Activated CD4-positive, alpha-beta T cell treated with anti-CD3 and anti-CD28 coated beads, Interleukin-2, amount 10 ng/mL, durations not matched to agents 24 days and 14 days (primary cell): ENCODE data around the gene PPM1H. TPM values are rescaled to one million over a fixed set of nuclear protein-coding genes. Genes with fewer than 3 reads are reported as not detected.
"Not testable (repeated sequence)": the region's sequence is repeated elsewhere in the genome, so short reads cannot be mapped to it uniquely, and the experiment has no call there.

Experiments
- DNase-seq: peaks from one replicate; pipeline ENCODE4 v3.0.0; 2022
- H3K27ac Mint-ChIP-seq: one replicate; pipeline ENCODE4 v1.8.0; 2022; ENCODE audit warnings: mild to moderate bottlenecking, mixed read lengths
- H3K27me3 Mint-ChIP-seq: one replicate; pipeline ENCODE4 v1.8.0; 2022; ENCODE audit warnings: mixed read lengths
- H3K36me3 Mint-ChIP-seq: one replicate; pipeline ENCODE4 v1.8.0; 2022; ENCODE audit warnings: low read depth, mild to moderate bottlenecking, mixed read lengths
- H3K4me1 Mint-ChIP-seq: one replicate; pipeline ENCODE4 v1.8.0; 2021; ENCODE audit warnings: mixed read lengths
- H3K4me3 Mint-ChIP-seq: one replicate; pipeline ENCODE4 v1.8.0; 2022; ENCODE audit warnings: mild to moderate bottlenecking, moderate library complexity, mixed read lengths
- H3K9me3 Mint-ChIP-seq: one replicate; pipeline ENCODE4 v1.8.0; 2021; ENCODE audit warnings: mixed read lengths
- intact Hi-C: fragments of 100-400 bp; cut with micrococcal nuclease; formaldehyde crosslinking; loops from one replicate; pipeline ENCODE4 v1.15.1; 2023
- total RNA-seq: library from RNA; stranded (reverse); gene quantifications from 2 replicates; pipeline ENCODE4 v1.2.3, GENCODE V29; 2022

Gene PPM1H
- total RNA-seq, 1 donor from 2014 or later, result not detected

GRCh38 chr12:62884832-62885231 lies 50.1 kb downstream of the PPM1H start:
- H3K36me3 Mint-ChIP-seq, H3K27me3 Mint-ChIP-seq, H3K4me3 Mint-ChIP-seq, intact Hi-C loops, H3K4me1 Mint-ChIP-seq, H3K27ac Mint-ChIP-seq, DNase-seq, H3K9me3 Mint-ChIP-seq: not testable (repeated sequence)

DNA sequence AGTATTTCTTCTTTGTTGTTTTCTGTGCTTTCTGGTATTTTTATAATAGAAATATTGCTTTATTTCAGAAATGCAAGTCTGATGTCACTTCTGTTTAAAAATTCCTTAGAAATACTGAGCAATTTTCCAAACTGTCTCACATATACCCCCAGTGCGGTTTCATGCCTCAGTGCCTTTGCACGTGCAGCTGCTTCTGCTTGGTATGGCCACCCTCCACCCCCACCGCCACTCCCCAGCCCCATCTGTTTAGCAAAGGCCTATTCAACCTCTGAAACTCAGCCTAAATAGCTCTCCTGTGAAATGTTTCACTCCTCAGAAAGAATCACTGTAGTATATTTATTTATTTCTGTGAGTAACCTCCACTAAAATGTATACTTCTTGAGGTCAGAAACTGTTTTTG lies 52.3 kb downstream of the PPM1H start:
- DNase-seq, result no peak
- Mint-ChIP-seq H3K27ac (no peak overlapping the region), H3K36me3 (no peaks in the 10 kb centered on the region), H3K4me3 (no peak overlapping the region), H3K9me3 (no peaks in the 10 kb centered on the region), H3K4me1 (no peaks in the 10 kb centered on the region), H3K27me3 (no peaks in the 10 kb centered on the region)
- intact Hi-C loops, result no loop called here

DNA sequence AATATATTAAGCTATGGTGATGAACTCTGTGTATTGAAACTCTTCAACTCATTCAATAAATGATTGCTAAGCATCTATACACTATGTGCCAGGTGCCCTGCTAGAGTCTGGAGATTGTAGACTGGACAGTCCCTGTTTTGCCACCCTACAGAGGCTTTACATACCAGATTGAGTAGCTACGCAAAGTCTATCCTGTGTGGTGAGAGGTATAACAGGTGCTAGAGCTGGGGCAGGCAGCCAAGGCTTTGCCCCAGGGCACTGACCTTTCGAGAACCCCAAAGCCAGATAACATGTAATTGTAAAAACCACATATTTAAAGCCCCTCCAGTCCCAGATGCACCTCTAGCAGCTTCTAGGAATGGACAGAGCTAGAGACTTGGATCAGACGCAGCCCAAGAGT lies 52.8 kb downstream of the PPM1H start:
- Mint-ChIP-seq H3K4me1 (no peaks in the 10 kb centered on the region), H3K27me3 (no peaks in the 10 kb centered on the region), H3K27ac (no peak overlapping the region), H3K4me3 (no peak overlapping the region), H3K36me3 (no peaks in the 10 kb centered on the region), H3K9me3 (no peaks in the 10 kb centered on the region)
- intact Hi-C loops, result no loop called here
- DNase-seq, result no peak

- no peaks in the 10 kb centered on the region for H3K4me1 Mint-ChIP-seq
- no peak for DNase-seq
- H3K4me3 Mint-ChIP-seq, result no peak overlapping the region
- H3K27ac Mint-ChIP-seq, result no peak overlapping the region
- H3K27me3 Mint-ChIP-seq, result no peaks in the 10 kb centered on the region
- no peaks in the 10 kb centered on the region for H3K36me3 Mint-ChIP-seq
- intact Hi-C loops, result no loop called here
- H3K9me3 Mint-ChIP-seq, result no peaks in the 10 kb centered on the region
These were observed 55.3 kb downstream of the PPM1H start for GRCh38 chr12:62879691-62880090.

DNA sequence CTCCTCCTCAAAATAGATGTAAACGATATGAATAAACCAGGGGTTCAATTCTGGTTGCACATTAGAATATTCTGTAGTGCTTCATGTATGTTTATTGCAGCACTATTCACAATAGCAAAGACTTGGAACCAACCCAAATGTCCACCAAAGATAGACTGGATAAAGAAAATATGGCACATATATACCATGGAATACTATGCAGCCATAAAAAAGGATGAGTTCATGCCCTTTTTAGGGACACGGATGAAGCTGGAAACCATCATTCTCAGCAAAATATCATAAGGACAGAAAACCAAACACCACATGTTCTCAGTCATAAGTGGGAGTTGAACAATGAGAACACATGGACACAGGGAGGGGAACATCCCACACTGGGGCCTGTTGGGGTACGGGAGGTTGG lies 55.7 kb downstream of the PPM1H start:
- H3K9me3 Mint-ChIP-seq, H3K36me3 Mint-ChIP-seq, H3K4me1 Mint-ChIP-seq, intact Hi-C loops, H3K27me3 Mint-ChIP-seq, DNase-seq, H3K4me3 Mint-ChIP-seq, H3K27ac Mint-ChIP-seq: not testable (repeated sequence)

GRCh38 chr12:62878211-62878610 lies 56.7 kb downstream of the PPM1H start:
- intact Hi-C loops, result no loop called here
- Mint-ChIP-seq H3K27me3 (no peaks in the 10 kb centered on the region), H3K27ac (no peak overlapping the region), H3K4me3 (no peak overlapping the region), H3K4me1 (no peaks in the 10 kb centered on the region), H3K9me3 (no peaks in the 10 kb centered on the region), H3K36me3 (no peaks in the 10 kb centered on the region)
- DNase-seq, result no peak

GRCh38 chr12:62876938-62877548 lies 57.9 kb downstream of the PPM1H start:
- no peak overlapping the region for H3K4me3 Mint-ChIP-seq
- H3K27me3 Mint-ChIP-seq, result no peaks in the 10 kb centered on the region
- no peak overlapping the region for H3K27ac Mint-ChIP-seq
- H3K9me3 Mint-ChIP-seq, result no peaks in the 10 kb centered on the region
- H3K36me3 Mint-ChIP-seq, result no peaks in the 10 kb centered on the region
- intact Hi-C loops, result no loop called here
- no peak for DNase-seq
- no peaks in the 10 kb centered on the region for H3K4me1 Mint-ChIP-seq

- Mint-ChIP-seq H3K4me1 (no peaks in the 10 kb centered on the region), H3K4me3 (no peak overlapping the region), H3K27ac (no peak overlapping the region), H3K36me3 (no peaks in the 10 kb centered on the region), H3K27me3 (no peaks in the 10 kb centered on the region), H3K9me3 (no peaks in the 10 kb centered on the region)
- no peak for DNase-seq
- intact Hi-C loops, result no loop called here
These were observed 61.0 kb downstream of the PPM1H start for GRCh38 chr12:62873826-62874448.

- no peak for DNase-seq
- no peaks in the 10 kb centered on the region for H3K4me1 Mint-ChIP-seq
- intact Hi-C loops, result no loop called here
- H3K4me3 Mint-ChIP-seq, result no peak overlapping the region
- H3K27ac Mint-ChIP-seq, result no peak overlapping the region
- no peaks in the 10 kb centered on the region for H3K27me3 Mint-ChIP-seq
- no peaks in the 10 kb centered on the region for H3K9me3 Mint-ChIP-seq
- no peaks in the 10 kb centered on the region for H3K36me3 Mint-ChIP-seq
These were observed 61.7 kb downstream of the PPM1H start for GRCh38 chr12:62873116-62873825.

DNA sequence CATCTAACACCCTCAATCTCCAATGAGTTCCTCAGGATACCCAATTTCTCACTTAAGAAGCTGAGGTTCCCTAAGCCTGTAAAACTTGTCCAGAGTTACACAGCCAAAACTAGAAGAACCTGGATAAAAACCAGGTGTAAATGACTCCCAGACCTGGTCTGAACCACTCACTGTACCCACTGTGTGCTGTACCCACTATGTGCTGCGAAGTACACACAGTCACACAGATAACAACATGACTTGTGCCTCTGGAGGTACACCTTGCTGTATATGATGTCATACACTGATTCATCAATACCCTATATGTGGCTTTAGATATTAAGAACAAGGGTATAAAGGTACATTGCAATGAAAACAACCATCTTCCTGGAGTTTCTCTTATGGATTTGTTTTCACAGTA lies 66.1 kb downstream of the PPM1H start:
- no peak overlapping the region for H3K4me3 Mint-ChIP-seq
- intact Hi-C loops, result no loop called here
- no peak overlapping the region for H3K27ac Mint-ChIP-seq
- H3K27me3 Mint-ChIP-seq, result peaks cover 7% of the 10 kb centered on the region
- H3K4me1 Mint-ChIP-seq, result no peaks in the 10 kb centered on the region
- DNase-seq, result no peak
- no peaks in the 10 kb centered on the region for H3K9me3 Mint-ChIP-seq
- H3K36me3 Mint-ChIP-seq, result no peaks in the 10 kb centered on the region

DNA sequence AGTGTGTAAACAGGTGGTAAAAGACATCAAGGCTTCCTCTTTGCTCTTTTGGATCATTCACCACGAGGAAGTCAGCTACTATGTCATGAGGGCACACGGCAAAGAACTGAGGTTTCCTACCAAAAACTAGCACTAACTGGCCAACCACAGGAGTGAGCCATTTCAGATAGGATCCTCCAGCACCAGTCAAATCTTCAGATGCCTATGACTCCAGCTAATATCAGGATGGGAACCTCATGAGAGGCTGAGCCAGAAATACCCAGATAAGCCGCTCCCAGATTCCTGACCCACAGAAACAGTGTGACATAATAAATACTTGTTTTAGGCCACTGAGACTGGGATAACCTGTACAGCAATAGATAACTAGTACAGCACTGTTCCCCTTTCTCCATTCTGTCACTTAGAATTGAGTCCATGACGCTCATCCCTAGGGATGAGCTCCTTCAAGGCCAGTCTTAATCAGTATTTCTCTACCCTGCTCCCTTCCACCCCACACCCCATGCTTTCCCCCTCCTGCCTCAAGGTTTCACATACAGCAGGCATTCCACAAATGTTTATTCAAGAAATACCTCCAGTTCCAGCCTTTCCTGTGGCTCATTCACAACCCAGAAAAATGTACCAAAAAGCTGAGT lies 68.4 kb downstream of the PPM1H start:
- DNase-seq, result no peak
- no peaks in the 10 kb centered on the region for H3K9me3 Mint-ChIP-seq
- no peaks in the 10 kb centered on the region for H3K4me1 Mint-ChIP-seq
- no peak overlapping the region for H3K4me3 Mint-ChIP-seq
- peaks cover 7% of the 10 kb centered on the region for H3K27me3 Mint-ChIP-seq
- H3K27ac Mint-ChIP-seq, result no peak overlapping the region
- intact Hi-C loops, result no loop called here
- H3K36me3 Mint-ChIP-seq, result no peaks in the 10 kb centered on the region

DNA sequence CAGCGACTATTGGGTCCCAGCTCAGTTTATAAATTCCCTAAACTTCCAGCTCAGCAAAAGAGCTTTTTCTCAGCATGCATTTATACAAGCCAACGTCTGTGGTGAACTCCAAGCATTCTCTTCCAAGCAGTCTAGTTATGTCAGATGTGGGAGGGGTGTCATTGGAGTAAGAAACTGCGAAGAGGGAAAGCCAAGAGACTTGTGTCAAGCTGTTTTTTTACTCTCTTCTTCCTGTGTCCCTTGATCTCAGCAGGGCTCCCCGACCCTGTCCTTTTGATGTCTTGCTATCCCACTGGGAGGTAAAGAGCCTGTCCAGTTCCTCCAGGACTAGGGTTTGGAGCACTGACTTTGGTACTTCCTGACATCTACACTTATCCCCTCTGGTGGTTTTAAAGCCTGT lies 69.0 kb downstream of the PPM1H start:
- H3K36me3 Mint-ChIP-seq, result no peaks in the 10 kb centered on the region
- DNase-seq, result no peak
- no peaks in the 10 kb centered on the region for H3K4me1 Mint-ChIP-seq
- intact Hi-C loops, result no loop called here
- no peak overlapping the region for H3K27ac Mint-ChIP-seq
- no peak overlapping the region for H3K4me3 Mint-ChIP-seq
- no peaks in the 10 kb centered on the region for H3K9me3 Mint-ChIP-seq
- H3K27me3 Mint-ChIP-seq, result peaks cover 7% of the 10 kb centered on the region

DNA sequence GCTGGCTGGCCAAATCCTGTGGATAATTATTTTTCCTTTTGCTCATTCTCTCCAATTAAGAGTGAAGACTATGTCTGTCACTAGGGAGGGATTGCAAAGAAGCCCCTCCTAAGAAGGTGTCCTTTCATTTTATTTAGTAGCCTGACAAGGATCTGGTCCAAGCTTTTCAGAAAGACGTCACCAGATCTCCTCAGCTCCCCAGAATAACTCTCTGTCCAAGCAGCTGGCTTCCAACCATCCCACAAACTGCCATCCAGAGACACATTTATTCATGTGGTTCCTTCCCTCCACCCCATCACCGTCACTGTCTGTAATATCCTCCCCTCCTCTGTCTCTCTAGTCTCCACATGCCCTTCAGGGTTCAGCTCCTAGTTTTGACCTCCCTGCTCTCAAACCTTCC lies 69.9 kb downstream of the PPM1H start:
- Mint-ChIP-seq H3K27me3 (peaks cover 9% of the 10 kb centered on the region), H3K36me3 (no peaks in the 10 kb centered on the region), H3K4me3 (no peak overlapping the region), H3K27ac (no peak overlapping the region), H3K9me3 (no peaks in the 10 kb centered on the region), H3K4me1 (no peaks in the 10 kb centered on the region)
- intact Hi-C loops, result no loop called here
- no peak for DNase-seq

- no peak for DNase-seq
- Mint-ChIP-seq H3K27ac (no peak overlapping the region), H3K4me3 (no peak overlapping the region), H3K4me1 (no peaks in the 10 kb centered on the region), H3K36me3 (no peaks in the 10 kb centered on the region), H3K9me3 (no peaks in the 10 kb centered on the region), H3K27me3 (peaks cover 14% of the 10 kb centered on the region)
- intact Hi-C loops, result no loop called here
These were observed 72.6 kb downstream of the PPM1H start for GRCh38 chr12:62862259-62862881.
